ENCODE measurements around the gene NAB2.

The NAB2 gene

DNA sequence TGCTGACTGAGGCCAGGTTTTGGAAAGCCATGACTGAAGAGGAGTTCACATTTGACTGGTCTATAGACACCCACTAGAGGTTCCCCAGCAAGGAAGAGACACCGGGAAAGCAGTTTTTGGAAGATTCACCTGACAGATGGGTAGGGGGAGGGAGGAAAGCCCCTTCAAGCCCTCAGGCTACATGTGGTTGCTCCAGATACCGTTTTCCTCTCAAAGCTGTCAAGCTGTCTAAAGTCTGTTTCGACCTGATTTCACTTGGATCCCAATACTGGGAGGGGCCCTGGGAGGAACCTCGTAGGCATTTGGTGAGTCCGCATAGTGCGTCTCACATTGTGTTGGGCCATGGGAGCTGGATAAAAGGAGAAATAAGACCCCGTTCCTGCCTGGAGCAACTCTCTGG, 37.6 kb downstream of the NAB2 start:
- in situ Hi-C loops (cut with HindIII; ENCODE audit: low pct_ligation_motif_present, low pct_unique_long_range_greater_than_20kb, low sequenced_read_pairs) = no loop called here
- no peak for DNase-seq

DNA sequence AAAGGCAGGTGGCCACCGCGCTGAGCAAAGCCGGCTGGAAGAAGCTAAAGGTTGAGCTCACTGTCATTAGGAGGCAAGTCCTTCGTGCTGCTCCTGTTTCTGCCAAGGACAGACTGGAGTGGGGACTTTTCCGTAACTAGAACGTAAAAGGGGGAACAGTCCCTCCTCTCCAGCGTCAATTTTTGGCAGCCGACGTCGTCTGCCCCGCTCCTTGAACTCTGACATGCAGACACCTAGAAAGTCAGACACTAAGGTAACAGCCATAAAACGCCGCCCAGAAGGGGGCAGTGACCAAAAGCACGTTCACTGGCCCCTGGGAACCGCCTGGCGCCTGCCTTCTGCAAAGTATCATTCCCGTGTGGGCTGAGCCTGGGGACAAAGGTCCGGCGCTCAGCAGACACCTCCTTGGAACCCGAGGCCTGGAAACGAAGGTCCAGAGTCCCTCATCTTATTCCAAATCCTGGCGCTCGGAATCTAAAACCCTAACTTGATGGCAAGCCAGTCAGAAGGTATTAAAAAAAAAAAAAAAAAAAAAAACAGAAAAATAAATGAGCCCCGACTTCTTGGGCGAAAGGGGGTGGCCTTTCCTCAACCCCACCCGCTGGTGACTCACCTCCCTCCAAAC, 38.3 kb downstream of the NAB2 start:
- peak; percentile 69 for DNase-seq
- in situ Hi-C loops (cut with HindIII; ENCODE audit: low pct_ligation_motif_present, low pct_unique_long_range_greater_than_20kb, low sequenced_read_pairs) = no loop called here

DNA sequence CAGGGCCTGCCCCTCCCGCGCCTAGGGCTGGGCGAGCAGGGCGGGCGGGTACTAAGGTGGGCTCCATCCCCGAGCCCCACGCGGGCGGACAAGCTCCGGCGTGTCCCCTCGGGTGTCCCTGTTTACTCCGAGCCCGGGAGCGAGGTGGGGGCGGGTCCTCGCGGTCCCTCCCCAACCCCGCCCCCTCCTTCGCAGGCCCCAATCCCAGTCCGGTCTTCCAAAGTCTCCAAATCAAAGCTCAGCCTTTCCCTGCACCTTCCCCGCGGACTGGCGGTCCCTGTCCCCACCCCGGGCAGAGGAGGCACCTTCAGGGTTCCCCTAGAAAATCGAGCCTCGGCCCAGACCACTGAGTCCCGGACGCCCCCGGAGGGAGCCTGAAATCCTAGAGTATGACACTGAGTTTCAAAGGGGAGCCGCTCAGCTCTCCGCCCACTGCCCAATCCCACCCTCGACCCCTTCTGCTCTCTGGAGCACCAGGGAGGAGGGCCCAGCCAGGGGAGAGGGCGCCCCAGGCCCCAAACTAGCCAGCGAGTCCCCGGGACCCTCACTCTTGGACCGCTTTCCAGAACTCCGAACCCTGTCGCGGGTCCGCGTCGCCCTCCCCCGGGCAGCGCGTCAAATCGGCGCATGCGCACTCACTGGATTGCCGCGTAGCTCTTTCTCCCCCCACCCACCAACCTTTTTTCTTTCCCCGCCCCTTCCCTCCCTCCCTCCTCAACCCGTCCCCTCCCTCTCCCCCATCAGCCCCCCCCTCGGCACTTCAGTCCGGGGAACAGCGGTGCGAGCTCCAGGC, 39.0 kb downstream of the NAB2 start, which contains the start of gene LRP1:
Gene LRP1 (plus strand): TSS at position 758 of the 793 bp plus-strand sequence. CDS start 482 bp downstream, outside the sequence.
- peak; percentile 88 for DNase-seq
- in situ Hi-C loops (cut with HindIII; ENCODE audit: low pct_ligation_motif_present, low pct_unique_long_range_greater_than_20kb, low sequenced_read_pairs) = no loop called here

GRCh38 chr12:57128519-57129247, 39.8 kb downstream of the NAB2 start:
- DNase-seq = no peak
- in situ Hi-C loops (cut with HindIII; ENCODE audit: low pct_ligation_motif_present, low pct_unique_long_range_greater_than_20kb, low sequenced_read_pairs) = no loop called here

DNA sequence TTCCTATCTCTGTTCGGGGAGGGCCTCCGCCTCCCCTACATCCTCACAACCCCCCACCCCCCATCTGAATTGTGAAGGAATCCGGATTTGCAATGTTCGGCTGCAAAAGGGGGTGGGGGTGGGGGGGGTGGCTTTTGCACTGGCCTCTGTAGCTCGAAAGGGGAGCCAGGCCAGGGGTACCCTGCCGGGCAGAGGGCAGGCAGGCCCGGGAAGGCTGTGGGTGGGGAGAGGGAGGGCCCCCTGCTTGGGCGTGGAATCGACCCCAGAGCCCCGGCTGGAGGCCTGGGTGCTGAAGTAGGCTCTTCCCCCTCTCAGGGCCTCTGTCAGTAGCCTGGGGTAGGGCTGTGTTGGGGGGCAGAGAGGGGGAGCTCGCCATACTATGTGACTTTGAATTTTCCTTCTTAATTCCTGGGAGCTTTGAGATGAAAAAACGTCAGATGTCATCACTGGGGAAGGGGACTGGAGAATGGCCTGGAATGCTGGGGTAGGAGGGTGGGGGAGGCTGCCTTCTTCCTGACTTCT, 40.5 kb downstream of the NAB2 start:
- in situ Hi-C loops (cut with HindIII; ENCODE audit: low pct_ligation_motif_present, low pct_unique_long_range_greater_than_20kb, low sequenced_read_pairs) = no loop called here
- no peak for DNase-seq

DNA sequence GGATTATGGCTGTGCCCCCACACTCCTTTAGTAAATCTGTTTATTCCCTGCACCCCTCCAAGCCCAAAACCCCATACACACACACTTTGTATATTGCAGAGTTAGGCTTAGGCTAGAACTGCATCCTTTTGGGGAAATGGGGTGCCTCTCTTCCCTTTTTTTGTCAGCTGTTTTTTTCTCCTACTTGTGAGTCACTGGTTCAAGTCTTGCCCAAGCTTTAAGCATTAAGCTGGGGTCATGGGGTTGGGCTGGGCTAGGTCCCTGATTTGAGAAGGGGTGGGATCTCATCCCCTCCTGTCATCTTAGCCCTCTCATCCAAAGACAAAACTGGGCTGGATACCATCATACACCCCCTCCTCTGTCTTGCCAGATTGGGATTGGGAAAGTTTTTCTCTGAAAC, 41.0 kb downstream of the NAB2 start:
- DNase-seq = no peak
- in situ Hi-C loops (cut with HindIII; ENCODE audit: low pct_ligation_motif_present, low pct_unique_long_range_greater_than_20kb, low sequenced_read_pairs) = no loop called here

DNA sequence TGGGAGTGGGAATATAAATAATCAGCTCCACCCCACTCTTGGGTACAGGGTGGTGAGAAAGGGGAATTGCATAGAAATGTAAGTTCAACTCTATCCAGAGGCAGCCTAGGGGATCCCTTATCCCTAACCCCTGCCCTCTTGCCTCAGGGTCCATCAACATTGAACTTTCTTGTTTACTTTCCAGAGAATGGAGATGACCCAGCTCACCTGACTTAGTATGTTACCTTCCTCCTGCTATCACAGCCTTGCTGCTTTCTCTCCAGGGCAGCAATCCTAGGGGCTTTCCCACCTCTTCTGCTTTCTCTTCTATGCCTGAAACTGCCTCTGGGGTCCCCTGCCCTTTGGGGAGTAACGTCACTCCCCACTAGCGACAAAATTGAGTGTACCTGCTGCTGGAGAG, 42.0 kb downstream of the NAB2 start:
- in situ Hi-C loops (cut with HindIII; ENCODE audit: low pct_ligation_motif_present, low pct_unique_long_range_greater_than_20kb, low sequenced_read_pairs) = no loop called here
- DNase-seq = no peak

GRCh38 chr12:57131896-57132744, 43.2 kb downstream of the NAB2 start:
- DNase-seq = no peak
- in situ Hi-C loops (cut with HindIII; ENCODE audit: low pct_ligation_motif_present, low pct_unique_long_range_greater_than_20kb, low sequenced_read_pairs) = no loop called here

DNA sequence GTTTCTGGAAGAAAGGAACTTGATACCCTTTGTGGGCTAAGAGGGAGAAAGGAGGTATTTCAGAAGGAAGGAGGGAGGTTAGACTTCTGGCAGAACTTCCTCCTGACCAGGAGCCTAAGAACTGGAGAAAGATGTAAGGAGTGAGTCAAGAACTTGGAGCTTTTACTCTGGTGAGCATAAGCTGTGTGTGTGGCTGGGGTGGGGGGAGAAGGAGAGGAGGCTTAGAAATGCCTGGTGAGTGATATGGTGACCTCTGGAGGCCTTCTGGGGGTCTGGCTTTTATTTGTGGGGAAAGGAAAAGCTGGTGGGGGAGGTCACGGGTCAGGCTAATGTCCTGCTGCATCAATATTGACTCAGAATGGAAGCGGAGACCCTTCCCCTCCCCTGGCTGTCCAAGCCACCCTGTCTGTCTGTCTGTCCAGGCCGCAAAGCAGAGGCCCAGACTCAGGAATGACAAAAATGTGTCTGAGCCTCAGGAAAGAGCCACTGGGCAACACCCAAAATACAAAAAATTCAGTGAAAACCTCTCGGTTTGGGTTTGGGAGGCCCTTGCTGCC, 44.2 kb downstream of the NAB2 start:
- in situ Hi-C loops (cut with HindIII; ENCODE audit: low pct_ligation_motif_present, low pct_unique_long_range_greater_than_20kb, low sequenced_read_pairs) = no loop called here
- DNase-seq = no peak

GRCh38 chr12:57133916-57134315, 45.0 kb downstream of the NAB2 start:
- no peak for DNase-seq
- in situ Hi-C loops (cut with HindIII; ENCODE audit: low pct_ligation_motif_present, low pct_unique_long_range_greater_than_20kb, low sequenced_read_pairs) = no loop called here

DNA sequence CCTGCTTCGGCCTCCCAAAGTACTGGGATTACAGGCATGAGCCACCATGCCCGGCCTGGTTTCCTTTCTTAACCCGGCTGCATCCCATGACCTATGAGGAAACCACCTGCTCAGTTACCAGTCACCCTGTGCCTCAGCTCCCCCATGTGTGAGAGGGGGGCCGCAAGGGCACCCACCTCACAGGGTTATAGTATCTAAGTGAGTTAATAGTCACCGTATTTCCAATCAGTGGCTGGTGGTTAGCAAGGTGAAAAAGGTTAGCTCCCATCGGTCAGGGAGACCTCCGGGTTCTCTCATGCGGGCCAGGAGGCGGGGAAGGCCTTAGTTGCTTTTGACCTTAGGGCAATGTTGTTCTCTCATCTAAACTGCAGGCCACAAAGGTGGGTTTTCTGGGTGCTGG, 46.0 kb downstream of the NAB2 start:
- no peak for DNase-seq
- in situ Hi-C loops (cut with HindIII; ENCODE audit: low pct_ligation_motif_present, low pct_unique_long_range_greater_than_20kb, low sequenced_read_pairs) = no loop called here

DNA sequence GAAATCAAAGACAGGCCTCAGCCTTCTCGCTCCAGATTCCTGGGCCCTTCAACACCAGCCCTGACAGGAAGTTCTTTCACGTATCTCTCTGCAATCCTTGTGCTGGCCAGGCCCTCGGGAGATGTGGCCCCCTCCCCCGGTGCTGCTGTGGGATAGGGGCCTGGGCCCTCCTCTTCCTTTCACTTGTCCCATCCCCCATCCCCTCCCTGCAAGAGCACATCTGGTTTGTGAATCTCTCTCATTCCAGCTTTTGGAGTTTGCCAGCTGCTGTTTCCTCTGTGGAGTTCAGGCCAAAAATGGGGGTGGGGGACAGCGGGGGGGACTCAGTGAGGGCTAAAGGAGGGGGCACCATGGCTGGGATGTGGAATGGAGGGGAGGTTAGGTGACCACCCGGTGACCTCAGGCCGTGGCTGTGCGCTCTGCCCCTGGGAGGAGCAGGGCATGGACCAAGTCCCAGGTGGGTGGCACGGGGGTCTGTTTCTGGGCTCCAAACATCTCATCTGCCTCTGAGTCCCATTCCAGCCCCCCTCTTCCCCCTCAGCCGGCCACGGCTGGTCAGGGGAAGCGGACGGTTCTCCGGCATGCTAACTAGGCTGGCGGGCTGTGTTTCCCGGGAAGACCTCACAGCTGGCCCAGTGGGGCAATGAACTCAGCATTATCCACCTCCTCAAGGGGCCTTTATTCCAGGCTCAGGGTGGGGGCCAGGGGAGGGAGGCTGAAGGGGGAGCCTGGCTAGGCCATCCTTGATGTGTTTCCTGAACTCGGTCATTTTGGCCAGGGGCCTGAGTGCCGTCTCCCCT, 46.8 kb downstream of the NAB2 start:
- DNase-seq = no peak
- in situ Hi-C loops (cut with HindIII; ENCODE audit: low pct_ligation_motif_present, low pct_unique_long_range_greater_than_20kb, low sequenced_read_pairs) = no loop called here

DNA sequence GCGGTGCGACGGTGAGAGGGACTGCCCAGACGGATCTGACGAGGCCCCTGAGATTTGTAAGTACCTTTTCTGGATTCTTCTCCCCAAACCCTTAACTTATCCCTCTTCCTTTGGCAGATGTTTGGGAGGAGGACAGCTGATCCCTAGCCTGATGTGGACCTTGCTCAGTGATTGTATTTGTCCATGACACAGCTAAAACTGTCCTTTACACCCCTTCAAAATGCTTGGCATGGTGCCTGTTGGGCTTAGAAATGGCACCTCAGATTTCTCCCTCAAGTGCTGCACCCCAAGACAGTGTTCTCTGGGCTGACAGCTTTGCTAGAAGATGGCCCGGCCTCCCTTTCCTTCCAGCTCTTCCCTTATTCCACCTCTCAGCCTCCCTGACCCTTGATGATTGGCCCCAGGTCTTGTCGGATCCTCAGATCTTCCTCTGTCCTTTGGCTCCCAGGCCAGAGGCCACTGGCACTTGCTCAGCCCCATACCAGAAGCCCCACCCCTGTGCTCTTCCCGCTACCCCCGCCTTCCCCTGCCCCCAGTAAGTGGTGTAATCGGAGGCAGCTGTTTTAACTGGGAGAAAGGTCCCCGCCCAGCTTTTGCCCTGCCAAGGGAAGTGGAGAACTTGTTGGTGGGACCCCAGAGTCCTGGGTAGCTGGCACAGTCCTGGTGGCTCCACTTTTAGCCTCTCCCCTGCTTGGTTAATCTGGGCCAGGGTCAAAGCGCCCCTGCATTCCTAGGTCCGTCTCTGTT, 49.8 kb downstream of the NAB2 start:
- no peak for DNase-seq
- in situ Hi-C loops (cut with HindIII; ENCODE audit: low pct_ligation_motif_present, low pct_unique_long_range_greater_than_20kb, low sequenced_read_pairs) = no loop called here

DNA sequence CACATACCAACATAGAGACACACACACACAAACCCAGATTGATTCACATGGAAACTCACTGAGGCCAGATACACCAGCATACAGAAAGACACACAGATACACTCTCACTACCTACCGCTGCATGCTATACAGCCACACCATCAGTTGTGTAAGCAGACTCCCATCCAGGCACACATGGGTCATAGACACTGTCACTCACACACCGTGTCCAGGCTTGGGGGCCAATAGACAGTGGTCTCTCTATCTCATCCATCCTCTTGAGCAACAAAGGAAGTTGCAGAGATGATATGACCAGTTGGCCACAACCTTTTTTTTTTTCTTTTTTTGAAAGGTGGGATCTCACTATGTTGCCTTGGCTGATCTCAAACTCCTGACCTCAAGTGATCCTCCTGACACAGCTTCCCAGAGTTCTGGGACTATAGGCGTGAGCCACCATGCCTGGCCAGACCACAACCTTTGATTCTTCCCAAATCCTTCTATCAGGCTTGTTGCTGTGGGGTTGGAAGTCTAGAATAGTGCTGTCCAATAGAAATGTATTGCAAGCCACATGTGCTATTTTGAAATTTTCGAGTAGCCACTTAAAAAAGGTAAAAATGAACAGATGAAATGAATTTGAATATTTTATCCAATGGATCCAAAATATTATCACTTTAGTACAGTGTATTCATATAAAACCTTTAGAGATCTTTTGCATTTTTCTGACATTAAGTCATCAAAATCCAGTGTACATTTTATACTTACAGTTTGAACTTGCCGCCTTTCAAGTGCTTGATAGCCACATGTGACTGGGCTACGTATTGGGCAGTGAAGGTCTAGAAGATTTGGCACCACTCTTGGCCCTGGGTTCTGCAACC, 51.1 kb downstream of the NAB2 start:
- in situ Hi-C loops (cut with HindIII; ENCODE audit: low pct_ligation_motif_present, low pct_unique_long_range_greater_than_20kb, low sequenced_read_pairs) = no loop called here

GRCh38 chr12:57141249-57141648, 52.3 kb downstream of the NAB2 start:
- in situ Hi-C loops (cut with HindIII; ENCODE audit: low pct_ligation_motif_present, low pct_unique_long_range_greater_than_20kb, low sequenced_read_pairs) = no loop called here
- DNase-seq = no peak

More for the DNA sequence above, 51.1 kb downstream of the NAB2 start:
- no peak for DNase-seq

DNA sequence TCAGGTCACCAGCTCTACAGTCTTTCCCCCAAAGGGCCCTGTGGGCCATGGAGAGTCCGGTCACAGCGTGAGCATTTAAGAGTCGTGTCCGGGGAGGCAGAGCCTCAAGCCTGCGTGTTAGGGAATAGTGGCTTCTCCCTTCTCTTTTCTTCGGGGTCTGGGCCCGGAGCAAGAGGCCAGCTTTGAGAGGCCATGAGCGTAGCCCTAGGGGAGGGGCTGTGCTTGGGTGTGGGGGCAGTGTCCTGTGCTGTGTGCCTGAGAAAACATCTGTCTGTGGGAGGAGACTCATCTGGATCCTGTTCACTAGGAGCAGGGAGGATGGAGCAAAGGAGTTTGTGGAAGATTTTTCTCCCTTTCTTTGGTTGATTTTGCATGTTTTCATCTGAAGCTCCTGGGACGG, 53.2 kb downstream of the NAB2 start:
- in situ Hi-C loops (cut with HindIII; ENCODE audit: low pct_ligation_motif_present, low pct_unique_long_range_greater_than_20kb, low sequenced_read_pairs) = no loop called here
- DNase-seq = no peak

Measured in ACHN (cell line).